ENCODE results near the gene DPYD.

Gene DPYD

DNA sequence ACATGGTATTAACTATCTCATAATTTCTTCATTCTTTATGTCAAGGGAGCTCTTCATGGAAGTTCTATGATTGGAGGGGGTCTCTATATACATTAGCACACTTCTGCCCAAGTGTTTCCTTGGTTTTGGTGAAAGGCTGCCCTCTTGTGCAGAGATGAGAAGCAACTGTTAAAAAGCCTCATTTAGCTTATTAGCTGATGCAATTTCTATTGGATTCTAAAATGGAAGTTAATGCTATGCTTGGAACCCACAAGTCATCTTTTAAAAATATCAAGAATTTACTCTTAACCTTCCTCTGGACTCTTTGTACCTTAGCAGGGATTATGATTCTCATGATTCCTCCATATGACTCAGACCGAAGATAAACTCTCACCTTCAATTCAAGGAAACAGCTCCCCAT, 870.3 kb downstream of the DPYD start:
- no peak for DNase-seq (ENCODE audit: low read depth, low spot score)

DNA sequence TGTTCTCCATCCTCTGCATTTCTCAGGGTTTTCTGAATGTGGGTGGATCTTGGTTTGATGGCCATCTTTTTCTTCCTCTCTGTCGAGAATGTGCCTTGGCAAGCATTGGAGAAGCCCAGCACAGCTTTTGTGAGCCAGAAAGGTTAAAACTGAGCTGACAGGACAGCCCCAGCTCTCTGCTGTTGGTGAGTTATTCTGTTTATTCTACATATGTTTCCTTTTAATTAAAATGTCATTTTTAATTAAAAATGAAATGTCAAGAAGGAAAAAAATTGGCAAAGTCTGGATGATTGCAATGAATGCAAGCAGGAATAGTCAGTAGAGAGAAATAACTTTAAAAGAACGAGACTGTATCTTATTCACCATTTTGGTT, 873.4 kb downstream of the DPYD start:
- DNase-seq (ENCODE audit: low read depth, low spot score), result no peak

DNA sequence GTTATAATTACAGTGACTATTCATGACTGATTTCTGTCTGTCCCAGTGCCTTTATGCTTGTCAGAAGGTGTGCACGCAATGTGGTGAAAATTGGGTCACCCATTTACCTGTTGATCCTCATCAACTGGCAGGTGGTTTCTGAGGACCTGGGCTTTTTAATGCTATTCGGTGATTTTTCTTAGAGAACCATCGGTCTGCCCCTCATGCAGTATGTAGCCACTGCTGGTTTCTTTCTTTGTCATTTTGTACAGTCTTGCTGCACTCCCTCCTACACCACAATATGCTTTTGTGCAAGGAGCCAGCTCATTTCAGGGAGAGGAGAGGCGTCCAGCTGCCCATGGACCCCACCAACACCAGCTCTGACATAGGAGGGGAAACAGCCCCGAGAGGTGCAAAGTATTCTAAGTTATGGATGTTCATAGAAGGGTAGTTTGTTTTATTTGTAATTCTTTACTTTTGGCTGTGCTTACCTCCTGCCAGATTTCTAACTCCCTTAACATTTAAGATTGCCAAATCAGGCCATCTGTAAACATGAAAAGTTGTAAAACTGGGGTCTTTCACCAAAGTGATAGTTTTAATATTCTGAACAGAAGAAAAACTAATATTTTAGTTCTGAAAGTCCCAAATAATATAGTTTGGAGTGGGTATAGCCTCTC, 873.9 kb downstream of the DPYD start:
- no peak for DNase-seq (ENCODE audit: low read depth, low spot score)

DNA sequence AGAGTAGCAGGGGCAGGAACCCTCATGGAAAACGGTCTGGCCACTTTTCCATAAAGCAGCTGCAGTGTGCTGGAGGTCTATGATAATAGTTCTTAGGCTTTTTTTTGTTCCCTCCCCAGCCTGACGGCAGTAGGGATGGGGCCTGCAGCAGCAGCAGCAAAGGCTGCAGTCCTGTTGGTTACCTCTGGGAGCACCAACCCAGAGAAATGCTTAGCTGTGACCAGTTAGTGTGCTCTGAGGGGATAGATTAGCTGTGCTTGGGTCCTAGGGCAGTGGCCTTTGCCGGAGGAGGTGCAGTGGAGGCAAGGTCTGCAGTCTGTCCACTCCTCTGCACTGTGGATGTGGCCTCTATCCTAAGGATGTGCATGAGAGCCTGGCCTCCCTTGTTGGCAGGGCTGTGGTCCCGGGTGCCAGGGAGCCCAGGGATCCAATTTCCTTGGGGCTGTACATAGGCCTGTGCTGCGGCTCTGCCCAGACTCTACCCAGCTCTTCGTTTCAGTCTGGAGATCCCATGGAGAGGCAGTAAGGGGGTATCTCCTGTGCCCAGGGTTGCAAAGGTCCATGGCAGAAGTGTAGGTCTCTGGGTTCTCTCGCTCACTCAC, 876.6 kb downstream of the DPYD start:
- DNase-seq (ENCODE audit: low read depth, low spot score), result no peak

DNA sequence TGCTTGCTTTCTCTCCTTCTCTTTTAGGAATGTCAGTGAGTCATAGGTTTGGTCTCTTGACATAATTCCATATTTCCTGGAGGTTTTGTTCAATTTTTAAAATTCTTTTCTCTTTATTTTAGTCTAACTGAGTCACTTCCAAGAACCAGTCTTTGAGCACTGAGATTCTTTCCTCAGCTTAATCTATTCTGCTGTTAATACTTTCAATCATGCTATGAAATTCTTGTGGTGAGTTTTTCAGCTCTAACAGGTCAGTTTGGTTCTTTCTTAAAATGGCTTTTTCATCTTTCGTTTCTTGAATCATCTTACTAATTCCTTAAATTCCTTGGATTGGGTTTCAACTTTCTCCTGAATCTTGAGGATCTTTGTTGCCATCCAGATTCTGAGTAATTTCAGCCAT, 878.3 kb downstream of the DPYD start:
- no peak for DNase-seq (ENCODE audit: low read depth, low spot score)

DNA sequence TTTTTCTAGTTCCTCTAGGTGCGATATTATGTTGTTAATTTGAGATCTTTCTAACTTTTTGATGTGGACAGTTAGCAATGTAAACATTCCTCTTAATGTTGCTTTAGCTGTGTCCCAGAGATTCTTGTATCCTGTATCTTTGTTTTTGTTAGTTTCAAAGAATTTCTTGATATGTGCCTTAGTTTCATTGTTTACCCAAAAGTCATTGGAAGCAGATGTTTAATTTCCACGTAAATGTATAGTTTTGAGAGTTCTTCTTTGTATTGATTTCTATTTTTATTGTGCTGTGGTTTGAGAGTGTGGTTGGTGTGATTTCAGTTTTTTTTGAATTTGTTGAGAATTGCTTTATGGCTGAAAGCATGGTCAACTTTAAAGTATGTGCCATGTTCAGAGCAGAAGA, 879.8 kb downstream of the DPYD start:
- no peak for DNase-seq (ENCODE audit: low read depth, low spot score)

DNA sequence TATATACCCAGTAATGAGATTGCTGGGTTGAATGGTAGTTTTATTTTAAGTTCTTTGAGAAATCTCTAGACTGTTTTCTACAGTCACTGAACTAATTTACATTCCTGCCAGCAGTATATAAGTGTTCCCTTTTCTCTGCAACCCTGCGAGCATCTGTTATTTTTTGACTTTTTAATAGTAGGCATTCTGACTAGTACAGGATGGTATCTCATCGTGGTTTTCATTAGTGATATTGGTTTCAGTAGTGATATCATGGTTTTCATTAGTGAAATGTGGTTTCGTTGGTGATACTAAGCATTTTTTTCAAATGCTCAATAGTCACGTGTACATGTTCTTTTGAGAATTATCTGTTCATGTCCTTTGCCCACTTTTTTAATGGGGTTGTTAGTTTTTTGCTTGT, 882.4 kb downstream of the DPYD start:
- DNase-seq (ENCODE audit: low read depth, low spot score), result no peak

DNA sequence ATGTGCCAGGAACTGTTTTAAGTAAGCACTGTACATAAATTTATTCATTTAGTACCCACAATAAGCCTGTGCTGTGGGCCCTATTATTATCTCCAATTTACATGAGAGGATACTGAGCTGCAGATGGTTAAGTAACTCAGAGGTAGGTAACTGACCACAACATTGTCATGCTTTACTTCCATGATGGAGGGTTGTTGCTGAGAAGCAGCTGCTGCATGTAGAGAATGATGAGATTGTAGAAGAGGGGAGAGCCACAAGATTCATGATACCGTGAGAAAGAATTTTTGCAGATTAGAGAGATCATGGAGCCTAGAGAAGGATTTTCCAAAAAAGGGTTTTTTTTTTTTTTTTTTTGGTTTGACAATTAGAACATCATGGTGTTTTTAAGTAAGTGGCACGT, 886.2 kb downstream of the DPYD start:
- DNase-seq (ENCODE audit: low read depth, low spot score), result no peak

DNA sequence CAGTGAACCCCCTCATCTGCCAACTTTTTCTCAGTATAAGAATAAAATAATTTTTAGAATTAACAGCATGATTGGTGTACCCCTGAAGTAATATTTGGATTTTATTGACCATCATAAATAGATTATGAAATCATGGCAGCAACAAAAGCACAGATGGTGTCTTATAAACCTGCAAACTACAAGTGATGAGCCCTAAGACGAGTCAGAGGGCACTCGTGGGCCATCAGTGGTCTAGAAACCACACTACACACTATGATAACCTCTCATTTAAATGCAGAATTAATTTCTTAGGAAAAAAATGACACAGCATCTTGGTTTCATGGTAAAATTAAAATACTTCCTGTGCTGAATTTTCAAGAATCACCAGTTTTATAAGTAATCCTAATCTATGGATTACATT, 886.9 kb downstream of the DPYD start:
- no peak for DNase-seq (ENCODE audit: low read depth, low spot score)

All from activated naive CD8-positive, alpha-beta T cell treated with anti-CD3 and anti-CD28 coated beads, Interleukin-2, amount 50 U/mL, for 16 hours (primary cell).